Upper lobe of left lung (tissue), 4 donors: ENCODE data around the gene PRRC2B.

Experiments
- EP300 ChIP-seq, 4 donors: sonication (generic); formaldehyde crosslinking; IDR thresholded peaks; one replicate each; pipeline ENCODE4 v1.5.1; 2017; ENCODE audit warnings: antibody characterized with exemption in 4 of 4, control low read depth in 2 of 4
- POLR2A ChIP-seq, 4 donors: fragments of 450-650 bp; IDR thresholded peaks; one replicate each; pipeline ENCODE4 v1.5.1; 2016 to 2017; ENCODE audit warnings: antibody characterized with exemption in 4 of 4, mild to moderate bottlenecking in 2 of 4
- POLR2AphosphoS5 ChIP-seq, 2 donors: sonication (generic); formaldehyde crosslinking; IDR thresholded peaks; one replicate each; pipeline ENCODE4 v1.5.1; 2017; ENCODE audit warnings: antibody characterized with exemption in 2 of 2
- TF ChIP-seq, protein P1 (sequence below), 6 experiments: fragments of 450-650 bp in 4 of 6; fragments of 200-600 bp in 2 of 6; sonication (generic) in 2 of 6; IDR thresholded peaks; one replicate each; pipeline ENCODE4 v1.5.1; 2016 to 2019; ENCODE audit warnings: antibody characterized with exemption in 6 of 6

DNA sequence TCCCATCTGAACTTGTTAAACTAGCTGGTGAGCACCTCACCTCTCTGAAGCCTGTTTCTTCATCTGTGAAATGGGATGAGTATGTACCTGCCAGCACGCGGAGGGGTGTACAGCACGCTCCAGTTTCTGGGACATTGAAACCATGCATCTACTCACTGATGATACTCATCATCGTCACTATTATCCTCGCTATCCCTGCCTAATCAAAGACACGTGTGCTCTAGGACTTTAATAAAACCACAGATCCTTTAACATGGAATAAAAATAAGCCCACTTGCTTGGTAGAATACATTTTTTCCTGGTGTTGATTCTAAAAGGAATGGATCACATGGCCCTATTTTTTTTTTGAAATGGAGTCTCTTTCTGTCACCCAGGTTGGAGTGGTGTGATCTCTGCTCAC lies 71.5 kb downstream of the PRRC2B start:
- TF ChIP-seq POLR2A (IDR thresholded peaks at IDR 0.05) (no peak), EP300 (IDR thresholded peaks at IDR 0.05) (no peak), POLR2AphosphoS5 (IDR thresholded peaks at IDR 0.05) (no peak)
- TF ChIP-seq, protein P1, sequence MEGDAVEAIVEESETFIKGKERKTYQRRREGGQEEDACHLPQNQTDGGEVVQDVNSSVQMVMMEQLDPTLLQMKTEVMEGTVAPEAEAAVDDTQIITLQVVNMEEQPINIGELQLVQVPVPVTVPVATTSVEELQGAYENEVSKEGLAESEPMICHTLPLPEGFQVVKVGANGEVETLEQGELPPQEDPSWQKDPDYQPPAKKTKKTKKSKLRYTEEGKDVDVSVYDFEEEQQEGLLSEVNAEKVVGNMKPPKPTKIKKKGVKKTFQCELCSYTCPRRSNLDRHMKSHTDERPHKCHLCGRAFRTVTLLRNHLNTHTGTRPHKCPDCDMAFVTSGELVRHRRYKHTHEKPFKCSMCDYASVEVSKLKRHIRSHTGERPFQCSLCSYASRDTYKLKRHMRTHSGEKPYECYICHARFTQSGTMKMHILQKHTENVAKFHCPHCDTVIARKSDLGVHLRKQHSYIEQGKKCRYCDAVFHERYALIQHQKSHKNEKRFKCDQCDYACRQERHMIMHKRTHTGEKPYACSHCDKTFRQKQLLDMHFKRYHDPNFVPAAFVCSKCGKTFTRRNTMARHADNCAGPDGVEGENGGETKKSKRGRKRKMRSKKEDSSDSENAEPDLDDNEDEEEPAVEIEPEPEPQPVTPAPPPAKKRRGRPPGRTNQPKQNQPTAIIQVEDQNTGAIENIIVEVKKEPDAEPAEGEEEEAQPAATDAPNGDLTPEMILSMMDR (IDR thresholded peaks at IDR 0.05), result no peak
